Activated T-cell treated with anti-CD3 and anti-CD28 coated beads, Interleukin-2, amount 50 U/mL, for 4 hours (primary cell): ENCODE data around the gene WLS. TPM values are rescaled to one million over a fixed set of nuclear protein-coding genes. Genes with fewer than 3 reads are reported as not detected.

Source experiments
- ATAC-seq, 2 donors: fragments of 200-7000 bp; cut with Tn5 transposase; one replicate each; pipeline ENCODE4 v1.10.0; 2021
- DNase-seq: peaks from one replicate; pipeline ENCODE4 v3.0.0-alpha.2; 2020
- H3K27me3 Mint-ChIP-seq: one replicate; pipeline ENCODE4 v1.8.0; 2021; ENCODE audit warnings: low read depth, mixed read lengths
- H3K36me3 Mint-ChIP-seq: one replicate; pipeline ENCODE4 v1.8.0; 2022; ENCODE audit warnings: mixed read lengths; ENCODE audit not compliant: insufficient read depth
- H3K4me1 Mint-ChIP-seq: one replicate; pipeline ENCODE4 v1.8.0; 2021; ENCODE audit warnings: low read depth, mixed read lengths
- H3K4me3 Mint-ChIP-seq: one replicate; pipeline ENCODE4 v1.8.0; 2021; ENCODE audit warnings: mild to moderate bottlenecking, moderate library complexity, mixed read lengths
- H3K9me3 Mint-ChIP-seq: one replicate; pipeline ENCODE4 v1.8.0; 2021; ENCODE audit warnings: mixed read lengths
- total RNA-seq, 3 donors: library from RNA; stranded (reverse); gene quantifications; one replicate each; pipeline ENCODE4 v1.2.1, GENCODE V29; 2021

WLS gene
- total RNA-seq, 3 donors from 2014 or later, result 0.23 to 0.33 (median 0.32) TPM

GRCh38 chr1:68103884-68104554 lies 128.3 kb downstream of the WLS start:
- no peak for ATAC-seq
- no peaks in the 10 kb centered on the region for H3K9me3 Mint-ChIP-seq
- H3K4me3 Mint-ChIP-seq, result no peak overlapping the region
- no peaks in the 10 kb centered on the region for H3K36me3 Mint-ChIP-seq
- DNase-seq, result no peak
- no peaks in the 10 kb centered on the region for H3K4me1 Mint-ChIP-seq
- H3K27me3 Mint-ChIP-seq, result peaks cover 4% of the 10 kb centered on the region

GRCh38 chr1:68103011-68103545 lies 129.2 kb downstream of the WLS start:
- no peak for DNase-seq

DNA sequence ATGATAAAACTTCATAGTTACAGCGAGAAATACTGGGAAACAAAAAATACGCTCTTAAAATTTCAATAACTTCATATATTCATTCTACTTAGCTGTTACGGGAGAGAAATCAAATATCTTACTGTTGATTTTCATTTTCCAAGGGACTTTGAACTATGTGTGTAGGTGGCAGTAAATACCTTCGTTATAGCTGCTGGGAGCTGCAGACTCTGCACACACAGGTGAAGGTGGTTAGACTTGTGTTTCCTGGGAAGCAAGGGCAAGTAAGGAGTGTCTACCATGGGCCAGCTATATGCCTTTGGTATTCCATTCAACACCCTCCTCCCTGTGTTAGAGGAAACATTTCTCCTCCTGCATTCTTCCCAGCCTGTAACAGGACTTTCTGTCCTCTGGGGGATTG lies 130.5 kb downstream of the WLS start:
- no peak overlapping the region for H3K4me3 Mint-ChIP-seq
- peaks cover 8% of the 10 kb centered on the region for H3K27me3 Mint-ChIP-seq
- no peaks in the 10 kb centered on the region for H3K9me3 Mint-ChIP-seq
- no peaks in the 10 kb centered on the region for H3K36me3 Mint-ChIP-seq
- DNase-seq, result no peak
- no peak for ATAC-seq
- no peaks in the 10 kb centered on the region for H3K4me1 Mint-ChIP-seq

More at GRCh38 chr1:68103011-68103545, 129.2 kb downstream of the WLS start:
- H3K9me3 Mint-ChIP-seq, result no peaks in the 10 kb centered on the region
- no peak for ATAC-seq
- H3K36me3 Mint-ChIP-seq, result no peaks in the 10 kb centered on the region
- peaks cover 6% of the 10 kb centered on the region for H3K27me3 Mint-ChIP-seq
- H3K4me1 Mint-ChIP-seq, result no peaks in the 10 kb centered on the region
- H3K4me3 Mint-ChIP-seq, result no peak overlapping the region

GRCh38 chr1:68100571-68100970 lies 131.8 kb downstream of the WLS start:
- Mint-ChIP-seq H3K27me3 (peaks cover 8% of the 10 kb centered on the region), H3K36me3 (no peaks in the 10 kb centered on the region), H3K4me3 (no peak overlapping the region), H3K9me3 (no peaks in the 10 kb centered on the region), H3K4me1 (no peaks in the 10 kb centered on the region)
- ATAC-seq (no peak), DNase-seq (no peak)

DNA sequence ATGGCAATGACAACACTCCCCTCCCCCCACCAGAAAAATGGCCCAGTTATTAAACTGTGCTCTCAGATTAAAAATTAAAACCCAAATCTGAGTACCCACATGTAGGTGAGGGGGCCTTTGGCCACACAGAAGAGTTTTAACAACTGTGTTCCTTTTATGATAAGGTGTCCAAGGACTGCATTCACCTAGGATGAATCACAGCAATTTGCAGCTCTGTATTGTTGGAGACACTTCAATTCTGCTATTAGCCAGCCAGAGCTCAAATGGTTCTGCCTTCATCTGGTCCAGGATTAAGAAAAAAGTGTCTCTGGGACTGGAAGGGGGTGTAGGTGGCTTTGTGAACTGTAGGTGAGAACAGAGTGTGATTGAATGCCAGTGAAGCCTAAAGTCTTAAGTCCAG lies 138.6 kb downstream of the WLS start:
- Mint-ChIP-seq H3K36me3 (no peaks in the 10 kb centered on the region), H3K4me3 (no peak overlapping the region), H3K4me1 (no peaks in the 10 kb centered on the region), H3K9me3 (no peaks in the 10 kb centered on the region), H3K27me3 (peaks cover 2% of the 10 kb centered on the region)
- DNase-seq (no peak), ATAC-seq (no peak)

- H3K4me1 Mint-ChIP-seq, result no peaks in the 10 kb centered on the region
- no peaks in the 10 kb centered on the region for H3K9me3 Mint-ChIP-seq
- H3K27me3 Mint-ChIP-seq, result no peaks in the 10 kb centered on the region
- ATAC-seq (no peak), DNase-seq (no peak)
- H3K36me3 Mint-ChIP-seq, result no peaks in the 10 kb centered on the region
- H3K4me3 Mint-ChIP-seq, result no peak overlapping the region
These were observed 145.1 kb downstream of the WLS start for GRCh38 chr1:68087184-68087583.

DNA sequence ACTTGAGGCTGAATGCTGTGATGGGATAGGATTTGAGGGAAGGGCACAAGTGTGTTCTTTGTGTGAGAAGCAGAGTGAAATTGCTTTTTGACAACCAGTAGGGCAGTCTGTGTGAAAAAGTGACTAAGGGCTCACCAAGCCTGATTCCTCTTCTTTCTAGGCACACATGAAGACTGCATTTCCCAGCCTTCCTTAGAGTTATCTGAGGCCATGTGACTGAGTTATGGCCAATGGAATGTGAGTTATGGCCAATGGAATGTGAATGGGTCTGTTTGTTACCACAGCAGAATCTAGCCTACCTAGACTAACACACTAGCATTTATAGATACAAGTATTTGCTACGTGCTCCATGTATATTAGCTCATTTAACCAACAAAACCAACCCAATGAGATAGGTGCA lies 146.6 kb downstream of the WLS start:
- no peak overlapping the region for H3K4me3 Mint-ChIP-seq
- no peaks in the 10 kb centered on the region for H3K27me3 Mint-ChIP-seq
- ATAC-seq (no peak), DNase-seq (no peak)
- no peaks in the 10 kb centered on the region for H3K36me3 Mint-ChIP-seq
- no peaks in the 10 kb centered on the region for H3K9me3 Mint-ChIP-seq
- no peaks in the 10 kb centered on the region for H3K4me1 Mint-ChIP-seq

- Mint-ChIP-seq H3K4me3 (no peak overlapping the region), H3K27me3 (no peaks in the 10 kb centered on the region), H3K4me1 (no peaks in the 10 kb centered on the region), H3K9me3 (no peaks in the 10 kb centered on the region), H3K36me3 (no peaks in the 10 kb centered on the region)
- ATAC-seq, result no peak
- no peak for DNase-seq
These were observed 148.6 kb downstream of the WLS start for GRCh38 chr1:68083686-68084085.

DNA sequence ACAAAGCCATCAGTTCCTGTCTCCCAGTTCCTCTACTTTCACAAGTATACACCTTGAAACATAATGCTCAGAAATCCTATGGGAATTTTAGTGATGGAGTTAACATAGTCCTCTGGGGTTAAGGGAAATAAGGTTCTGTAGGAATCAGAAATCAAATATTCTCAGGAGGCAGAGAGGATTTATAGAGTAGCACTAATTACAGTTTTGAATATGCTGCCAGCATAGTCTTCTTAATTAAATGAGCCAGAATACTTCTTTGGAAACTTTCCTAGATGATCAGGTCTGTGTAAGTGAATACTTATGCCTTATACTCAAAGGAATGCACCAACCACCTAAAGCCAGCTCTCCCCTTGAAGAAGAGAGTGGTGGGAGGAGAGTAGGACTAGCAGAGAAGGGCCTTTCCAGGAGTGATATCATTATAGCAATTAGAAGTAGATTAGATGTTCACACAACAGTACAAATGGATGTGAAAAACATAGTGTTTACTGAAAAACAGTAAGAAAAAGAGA lies 150.5 kb downstream of the WLS start:
- no peak for DNase-seq
- Mint-ChIP-seq H3K36me3 (no peaks in the 10 kb centered on the region), H3K9me3 (no peaks in the 10 kb centered on the region), H3K4me3 (no peak overlapping the region), H3K27me3 (peaks cover 3% of the 10 kb centered on the region), H3K4me1 (no peaks in the 10 kb centered on the region)
- no peak for ATAC-seq

DNA sequence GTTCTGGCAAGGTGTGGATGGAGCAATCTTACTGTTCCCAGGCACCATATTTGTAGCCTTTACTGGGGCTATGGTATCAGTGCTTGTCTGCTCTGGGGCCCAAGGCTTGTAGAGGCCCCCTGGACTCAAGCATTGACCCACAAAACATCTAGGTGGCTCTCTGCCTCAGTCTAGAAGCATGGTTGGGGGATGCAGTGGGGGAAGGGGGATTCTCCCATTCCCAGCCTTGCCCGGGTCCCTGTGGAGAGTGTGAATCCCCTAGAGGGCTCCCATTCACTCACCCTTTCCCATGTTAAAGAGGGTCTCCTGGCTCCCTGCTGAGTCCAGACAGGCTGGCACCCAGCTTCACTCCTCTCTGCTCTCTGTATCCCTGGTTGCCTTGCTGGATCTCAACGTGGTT lies 153.7 kb downstream of the WLS start:
- ATAC-seq, result no peak
- H3K4me1 Mint-ChIP-seq, result no peaks in the 10 kb centered on the region
- peaks cover 3% of the 10 kb centered on the region for H3K27me3 Mint-ChIP-seq
- H3K4me3 Mint-ChIP-seq, result no peak overlapping the region
- no peaks in the 10 kb centered on the region for H3K36me3 Mint-ChIP-seq
- DNase-seq, result no peak
- peaks cover 9% of the 10 kb centered on the region for H3K9me3 Mint-ChIP-seq

Other genes starting within 250 kb of the WLS start
- gene DIRAS3, start 181.9 kb downstream of the WLS start, total RNA-seq, result not detected
- not detected for gene RPE65, start 217.4 kb upstream of the WLS start, total RNA-seq